Mucosa of rectum (tissue), 2 donors: ENCODE measurements around the gene MID1.
A peak's percentile ranks its signal among the peaks of the same experiment; 100 is the strongest.

Source experiments
- H3K27ac ChIP-seq, 2 donors: one replicate each; pipeline ENCODE4 v1.7.0; 2013; ENCODE audit warnings: inconsistent platforms in 2 of 2, low read depth in 2 of 2, low read length in 2 of 2
- H3K27me3 ChIP-seq, 2 donors: one replicate each; pipeline ENCODE4 v1.7.0; 2013; ENCODE audit warnings: low read length in 2 of 2; ENCODE audit not compliant: control insufficient read depth in 2 of 2, insufficient read depth in 2 of 2
- H3K36me3 ChIP-seq, 2 donors: one replicate each; pipeline ENCODE4 v1.7.0; 2013; ENCODE audit warnings: low read length in 2 of 2; ENCODE audit not compliant: control insufficient read depth in 2 of 2, insufficient read depth in 2 of 2
- H3K4me1 ChIP-seq, 2 donors: one replicate each; pipeline ENCODE4 v1.7.0; 2013; ENCODE audit warnings: low read length in 2 of 2, mild to moderate bottlenecking in 1 of 2; ENCODE audit not compliant: control insufficient read depth in 2 of 2, insufficient read depth in 2 of 2
- H3K4me3 ChIP-seq, 2 donors: one replicate each; pipeline ENCODE4 v1.7.0; 2013; ENCODE audit warnings: low read length in 2 of 2
- H3K9ac ChIP-seq, 2 donors: one replicate each; pipeline ENCODE4 v1.7.0; 2013; ENCODE audit warnings: low read length in 2 of 2, low read depth in 1 of 2, mild to moderate bottlenecking in 1 of 2
- H3K9me3 ChIP-seq, 2 donors: one replicate each; pipeline ENCODE4 v1.7.0; 2013; ENCODE audit warnings: low read length in 2 of 2; ENCODE audit not compliant: control insufficient read depth in 2 of 2
- donor health status: healthy.
- donor health status: Normal muscosa, but diverticular disease.

Gene MID1

DNA sequence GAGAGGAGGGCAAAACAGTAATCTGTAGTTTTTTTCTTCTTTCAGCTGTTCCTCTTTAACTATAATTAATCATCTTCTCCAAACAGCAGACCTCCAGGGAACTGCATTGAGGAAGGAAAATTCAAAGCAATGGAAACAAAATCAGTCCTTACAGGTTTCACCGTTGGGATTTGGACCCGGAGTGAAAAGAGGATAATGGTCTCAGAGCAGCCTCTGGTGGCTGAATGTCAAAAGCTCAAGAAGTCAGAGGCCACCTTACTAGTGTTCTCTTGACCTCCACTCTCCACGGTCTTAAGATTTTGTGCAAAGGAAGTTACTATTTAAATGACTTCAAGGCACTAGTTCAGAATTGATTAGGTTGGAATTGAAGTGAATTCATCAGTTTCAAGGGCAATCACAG lies 16.0 kb upstream of the MID1 start:
- no peaks in the 10 kb centered on the region for H3K27me3 ChIP-seq
- H3K9ac ChIP-seq: no peak overlapping the region
- H3K36me3 ChIP-seq: no peaks in the 10 kb centered on the region
- no peaks in the 10 kb centered on the region for H3K9me3 ChIP-seq
- H3K27ac ChIP-seq: no peak overlapping the region
- peaks cover 0 to 3% of the 10 kb centered on the region in 2 donors for H3K4me1 ChIP-seq
- no peak overlapping the region for H3K4me3 ChIP-seq

DNA sequence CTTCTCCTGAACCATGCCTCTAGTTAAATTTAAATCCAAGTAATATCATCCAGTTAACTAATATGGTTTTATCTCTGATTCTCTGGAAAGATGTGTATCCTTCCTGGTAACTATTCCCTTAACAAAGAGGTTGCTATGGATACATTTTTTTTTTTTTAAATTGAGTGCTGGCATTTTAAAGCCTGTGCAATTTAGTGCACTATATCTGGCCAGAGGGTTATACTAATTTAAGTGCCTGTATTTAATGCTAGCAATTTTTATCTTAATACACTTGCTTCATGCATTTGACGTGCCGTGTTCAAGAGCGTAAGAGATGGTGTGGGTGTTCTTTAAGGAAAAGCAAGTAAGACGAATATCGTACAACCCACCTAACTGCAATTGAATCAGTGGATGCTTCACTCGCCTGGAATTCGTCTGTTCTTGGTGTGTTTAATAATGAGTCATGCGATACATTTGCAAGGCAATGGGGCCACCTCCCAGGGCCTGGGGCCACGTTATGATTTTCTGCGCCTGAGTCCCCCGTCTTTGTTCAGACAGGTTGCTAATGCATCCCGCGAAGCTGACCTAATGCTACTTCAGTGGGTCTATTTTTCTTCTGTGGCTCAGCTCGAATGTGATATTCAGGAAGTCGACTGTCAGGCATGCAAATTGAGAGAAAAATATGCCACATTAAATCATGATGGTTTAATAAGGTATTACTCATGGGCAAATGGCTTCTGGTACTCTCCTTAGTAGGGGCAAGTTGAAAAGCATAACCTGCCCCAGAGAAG lies 14.2 kb upstream of the MID1 start:
- Histone ChIP-seq H3K9ac (no peak overlapping the region), H3K4me1 (peaks cover 0 to 3% of the 10 kb centered on the region in 2 donors), H3K4me3 (no peak overlapping the region), H3K9me3 (no peaks in the 10 kb centered on the region), H3K27ac (no peak overlapping the region), H3K27me3 (peaks cover 0 to 3% of the 10 kb centered on the region in 2 donors), H3K36me3 (no peaks in the 10 kb centered on the region)

DNA sequence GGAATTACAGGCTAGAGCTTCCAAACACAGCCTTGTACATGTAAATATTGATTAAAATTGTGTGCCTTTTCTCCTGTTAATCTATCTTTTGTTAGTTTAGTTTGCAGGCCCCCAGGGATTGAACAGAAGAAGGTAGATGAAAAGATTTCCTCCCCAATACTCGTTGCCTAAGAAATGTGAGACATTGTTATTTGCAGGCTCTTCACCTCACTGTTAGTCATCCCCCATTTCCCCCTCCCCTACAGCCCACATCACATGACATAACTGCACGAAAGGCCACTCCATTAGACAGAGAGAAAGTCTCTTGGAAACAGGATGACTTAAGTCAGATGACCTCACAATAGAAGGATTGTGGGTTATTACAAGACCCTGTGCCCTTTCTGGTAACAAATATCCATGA lies 13.3 kb upstream of the MID1 start:
- H3K27ac ChIP-seq: no peak overlapping the region
- no peaks in the 10 kb centered on the region for H3K9me3 ChIP-seq
- peaks cover 0 to 3% of the 10 kb centered on the region in 2 donors for H3K4me1 ChIP-seq
- no peak overlapping the region for H3K4me3 ChIP-seq
- H3K9ac ChIP-seq: no peak overlapping the region
- H3K36me3 ChIP-seq: no peaks in the 10 kb centered on the region
- peaks cover 0 to 3% of the 10 kb centered on the region in 2 donors for H3K27me3 ChIP-seq

GRCh38 chrX:10631416-10632145 lies 11.2 kb upstream of the MID1 start:
- Histone ChIP-seq H3K27ac (no peak overlapping the region), H3K9me3 (no peaks in the 10 kb centered on the region), H3K4me3 (no peak overlapping the region), H3K9ac (no peak overlapping the region), H3K27me3 (peaks cover 0 to 3% of the 10 kb centered on the region in 2 donors), H3K36me3 (no peaks in the 10 kb centered on the region), H3K4me1 (peaks cover 0 to 3% of the 10 kb centered on the region in 2 donors)

GRCh38 chrX:10630320-10630719 lies 9.9 kb upstream of the MID1 start:
- no peak overlapping the region for H3K9ac ChIP-seq
- H3K4me3 ChIP-seq: no peak overlapping the region
- H3K27me3 ChIP-seq: peaks cover 0 to 3% of the 10 kb centered on the region in 2 donors
- H3K9me3 ChIP-seq: no peaks in the 10 kb centered on the region
- H3K4me1 ChIP-seq: peaks cover 0 to 3% of the 10 kb centered on the region in 2 donors
- no peaks in the 10 kb centered on the region for H3K36me3 ChIP-seq
- no peak overlapping the region for H3K27ac ChIP-seq

DNA sequence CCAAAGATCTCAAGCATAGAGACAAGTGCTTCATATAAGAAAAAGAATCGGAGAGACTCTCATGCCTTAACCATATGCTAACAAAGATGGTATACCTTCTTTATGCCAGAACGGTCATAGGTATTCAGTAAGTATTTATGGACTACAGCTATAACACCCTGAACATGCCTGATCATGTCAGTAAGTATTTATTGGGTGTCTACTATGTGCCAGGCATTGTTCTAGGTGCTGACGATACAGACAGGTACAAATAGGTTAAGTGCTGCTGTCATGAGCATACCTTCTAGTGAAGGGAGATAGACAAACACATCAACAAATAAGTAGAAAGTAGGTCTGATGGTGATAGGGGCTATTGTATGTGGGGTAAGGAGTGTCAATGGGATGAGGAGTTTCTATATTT lies 9.5 kb upstream of the MID1 start:
- Histone ChIP-seq H3K9ac (no peak overlapping the region), H3K4me1 (peaks cover 0 to 3% of the 10 kb centered on the region in 2 donors), H3K36me3 (no peaks in the 10 kb centered on the region), H3K4me3 (no peak overlapping the region), H3K27me3 (peaks cover 0 to 3% of the 10 kb centered on the region in 2 donors), H3K9me3 (no peaks in the 10 kb centered on the region), H3K27ac (no peak overlapping the region)

DNA sequence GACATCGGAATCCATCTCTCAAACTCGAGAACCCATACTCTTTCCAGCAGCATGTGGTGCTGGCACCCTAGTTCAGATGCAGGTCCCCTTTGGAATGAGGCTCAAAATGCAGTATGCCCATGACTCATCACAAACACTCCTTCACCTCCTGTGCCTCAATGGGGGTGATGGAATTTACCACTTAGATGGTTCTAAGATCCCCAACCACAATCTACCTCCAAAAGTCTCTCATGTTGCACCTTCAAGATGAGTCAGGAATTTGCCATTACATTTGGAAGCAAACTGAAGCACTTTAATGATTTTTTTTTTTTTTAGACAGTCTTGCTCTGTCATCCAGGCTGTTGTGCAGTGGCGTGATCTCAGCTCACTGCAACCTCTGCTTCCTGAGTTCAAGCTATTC lies 8.5 kb upstream of the MID1 start:
- Histone ChIP-seq H3K9me3 (no peaks in the 10 kb centered on the region), H3K4me1 (no peaks in the 10 kb centered on the region), H3K36me3 (no peaks in the 10 kb centered on the region), H3K4me3 (no peak overlapping the region), H3K27me3 (peaks cover 0 to 3% of the 10 kb centered on the region in 2 donors), H3K27ac (no peak overlapping the region), H3K9ac (no peak overlapping the region)

GRCh38 chrX:10622197-10622596 lies 1.8 kb upstream of the MID1 start:
- no peak overlapping the region for H3K9ac ChIP-seq
- H3K4me1 ChIP-seq: peaks cover 6 to 9% of the 10 kb centered on the region in 2 donors
- peaks cover 2 to 10% of the 10 kb centered on the region in 2 donors for H3K27me3 ChIP-seq
- no peak overlapping the region for H3K4me3 ChIP-seq
- H3K9me3 ChIP-seq: no peaks in the 10 kb centered on the region
- no peaks in the 10 kb centered on the region for H3K36me3 ChIP-seq
- no peak overlapping the region for H3K27ac ChIP-seq

DNA sequence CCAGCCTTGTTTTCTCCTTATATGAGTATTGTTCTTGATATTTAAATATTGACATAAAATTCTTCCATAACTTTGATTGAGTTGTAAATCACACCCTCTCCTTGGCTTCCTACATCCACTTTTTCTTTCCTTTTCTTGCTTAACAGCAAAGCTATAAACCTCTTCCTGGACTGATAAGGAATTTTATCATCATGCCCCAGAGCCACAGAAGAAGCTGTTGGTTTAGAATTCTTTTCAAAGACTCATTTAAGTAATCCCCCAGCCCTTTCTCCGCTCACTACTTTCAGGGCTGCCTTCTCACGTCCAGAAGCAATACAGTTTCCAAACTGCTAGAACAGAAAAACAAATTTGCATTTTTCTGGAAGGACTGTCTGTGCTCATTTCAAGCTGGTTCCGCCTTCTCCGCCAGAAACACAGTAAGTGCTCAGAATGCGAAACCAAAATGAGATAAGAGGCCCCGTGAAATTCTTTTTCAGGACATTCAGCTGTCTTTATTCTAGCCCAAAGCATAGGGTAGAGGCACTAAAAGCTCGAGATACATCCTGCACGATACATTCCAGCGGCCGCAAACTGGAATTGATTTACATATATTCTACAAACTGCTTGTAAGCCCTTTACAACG lies 849 bp downstream of the MID1 start:
- peaks cover 12 to 13% of the 10 kb centered on the region in 2 donors for H3K4me1 ChIP-seq
- peak overlapping the region; percentile 60 to 72 for H3K9ac ChIP-seq
- H3K9me3 ChIP-seq: no peaks in the 10 kb centered on the region
- no peaks in the 10 kb centered on the region for H3K36me3 ChIP-seq
- H3K27ac ChIP-seq: peak overlapping the region; percentile 53 to 64
- peak overlapping the region; percentile 67 to 78 for H3K4me3 ChIP-seq
- H3K27me3 ChIP-seq: peaks cover 6 to 10% of the 10 kb centered on the region in 2 donors

DNA sequence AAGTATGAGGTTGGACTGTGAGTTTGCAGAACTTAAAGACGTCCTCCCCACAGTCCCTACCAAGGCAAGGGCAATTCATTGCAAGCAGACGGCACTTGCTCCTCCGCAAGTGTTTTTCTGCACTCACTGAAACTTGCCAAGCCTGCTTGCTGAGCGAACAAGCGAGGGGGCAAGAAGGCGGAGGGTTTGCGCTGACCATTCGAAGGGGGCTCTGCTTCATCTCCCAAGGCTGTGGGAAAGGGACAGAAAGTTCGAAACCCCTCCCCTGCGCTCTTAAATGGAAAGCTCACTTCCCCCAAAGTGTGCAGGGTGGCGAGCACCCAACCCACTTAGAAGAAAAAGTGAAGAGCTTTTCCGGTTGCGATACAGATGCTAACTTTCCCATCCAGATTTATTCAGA lies 1.4 kb downstream of the MID1 start:
- Histone ChIP-seq H3K27ac (peak overlapping the region; percentile 53 to 64), H3K4me3 (peak overlapping the region; percentile 67 to 78), H3K27me3 (peaks cover 6 to 10% of the 10 kb centered on the region in 2 donors), H3K4me1 (peaks cover 12 to 13% of the 10 kb centered on the region in 2 donors), H3K9ac (peak overlapping the region in 1 of 2 donors; percentile 13), H3K36me3 (no peaks in the 10 kb centered on the region), H3K9me3 (no peaks in the 10 kb centered on the region)
